H9 (cell line): ENCODE data around the gene ATG9B. TPM values are rescaled to one million over a fixed set of nuclear protein-coding genes. Genes with fewer than 3 reads are reported as not detected.

Experiments used
- DNase-seq: peaks from one replicate; pipeline ENCODE4 v3.0.0-alpha.2; 2017
- H2AFZ ChIP-seq: one replicate; pipeline ENCODE4 v1.6.1; 2013; ENCODE audit warnings: mild to moderate bottlenecking, low read length, control low read depth, moderate library complexity
- H2AK5ac ChIP-seq: 2 replicates; pipeline ENCODE4 v1.6.1; 2013; ENCODE audit warnings: low read length, control low read depth, mixed read lengths; ENCODE audit not compliant: insufficient read length
- H2BK120ac ChIP-seq: one replicate; pipeline ENCODE4 v1.6.1; 2013; ENCODE audit warnings: low read depth, mild to moderate bottlenecking, low read length, control low read depth, inconsistent platforms; ENCODE audit not compliant: poor library complexity, severe bottlenecking
- H2BK12ac ChIP-seq: 2 replicates; pipeline ENCODE4 v1.6.1; 2013; ENCODE audit warnings: low read length, control low read depth, mixed read lengths, low read depth; ENCODE audit not compliant: insufficient read length
- H2BK15ac ChIP-seq: 2 replicates; pipeline ENCODE4 v1.6.1; 2013; ENCODE audit warnings: low read depth, low read length, control low read depth
- H2BK20ac ChIP-seq: one replicate; pipeline ENCODE4 v1.6.1; 2013; ENCODE audit warnings: low read depth, mild to moderate bottlenecking, low read length, control low read depth, inconsistent platforms; ENCODE audit not compliant: poor library complexity, severe bottlenecking
- H2BK5ac ChIP-seq: 2 replicates; pipeline ENCODE4 v1.6.1; 2013; ENCODE audit warnings: low read length, control low read depth, mixed read lengths; ENCODE audit not compliant: insufficient read length
- H3K14ac ChIP-seq: 2 replicates; pipeline ENCODE4 v1.6.1; 2013; ENCODE audit warnings: low read length, control low read depth; ENCODE audit not compliant: insufficient read depth
- H3K18ac ChIP-seq: 2 replicates; pipeline ENCODE4 v1.6.1; 2013; ENCODE audit warnings: low read depth, mild to moderate bottlenecking, mixed read lengths, low read length, control low read depth; ENCODE audit not compliant: insufficient read length
- H3K23ac ChIP-seq: 2 replicates; pipeline ENCODE4 v1.6.1; 2013; ENCODE audit warnings: low read length, control low read depth, mixed read lengths, low read depth; ENCODE audit not compliant: insufficient read length
- H3K23me2 ChIP-seq: 2 replicates; pipeline ENCODE4 v1.6.1; 2013; ENCODE audit warnings: low read depth, mild to moderate bottlenecking, mixed read lengths, low read length, control low read depth; ENCODE audit not compliant: insufficient read length, poor library complexity, severe bottlenecking
- H3K27ac ChIP-seq: 2 replicates; pipeline ENCODE4 v1.5.1; 2013; ENCODE audit warnings: low read length, control low read depth, mixed read lengths, low read depth; ENCODE audit not compliant: insufficient read length
- H3K27me3 ChIP-seq: 2 replicates; pipeline ENCODE4 v1.6.1; 2013; ENCODE audit warnings: low read length, control low read depth, inconsistent platforms; ENCODE audit not compliant: insufficient read depth
- H3K4ac ChIP-seq: 2 replicates; pipeline ENCODE4 v1.6.1; 2013; ENCODE audit warnings: low read depth, mild to moderate bottlenecking, control low read depth, inconsistent platforms, low read length, moderate library complexity
- H3K4me1 ChIP-seq: 2 replicates; pipeline ENCODE4 v1.6.1; 2013; ENCODE audit warnings: low read length, control low read depth, inconsistent platforms; ENCODE audit not compliant: insufficient read depth
- H3K4me2 ChIP-seq: 2 replicates; pipeline ENCODE4 v1.6.1; 2013; ENCODE audit warnings: low read length, control low read depth, mixed read lengths; ENCODE audit not compliant: insufficient read length, insufficient read depth
- H3K56ac ChIP-seq: 2 replicates; pipeline ENCODE4 v1.6.1; 2013; ENCODE audit warnings: low read depth, mild to moderate bottlenecking, mixed read lengths, low read length, control low read depth; ENCODE audit not compliant: insufficient read length
- H3K79me1 ChIP-seq: 2 replicates; pipeline ENCODE4 v1.6.1; 2013; ENCODE audit warnings: low read depth, mild to moderate bottlenecking, moderate library complexity, low read length, control low read depth, inconsistent platforms; ENCODE audit not compliant: insufficient read depth, poor library complexity, severe bottlenecking
- H3K79me2 ChIP-seq: 2 replicates; pipeline ENCODE4 v1.6.1; 2013; ENCODE audit warnings: low read length, control low read depth, inconsistent platforms; ENCODE audit not compliant: insufficient read depth
- H3K9ac ChIP-seq: 2 replicates; pipeline ENCODE4 v1.6.1; 2013; ENCODE audit warnings: low read length, control low read depth, mixed read lengths; ENCODE audit not compliant: insufficient read length; ENCODE audit errors: extremely low read depth
- H3K9me3 ChIP-seq: one replicate; pipeline ENCODE4 v1.6.1; 2013; ENCODE audit warnings: low read depth, low read length, inconsistent platforms; ENCODE audit not compliant: control insufficient read depth
- H3T11ph ChIP-seq: one replicate; pipeline ENCODE4 v1.6.1; 2013; ENCODE audit warnings: mild to moderate bottlenecking, low read length, control low read depth, inconsistent platforms
- H4K20me1 ChIP-seq: one replicate; pipeline ENCODE4 v1.6.1; 2013; ENCODE audit not compliant: control insufficient read depth, insufficient read length, insufficient read depth
- H4K5ac ChIP-seq: 2 replicates; pipeline ENCODE4 v1.6.1; 2013; ENCODE audit warnings: low read depth, mild to moderate bottlenecking, mixed read lengths, low read length, control low read depth; ENCODE audit not compliant: insufficient read length
- H4K8ac ChIP-seq: replicated peaks from 2 replicates; pipeline ENCODE4 v1.6.1; 2013; ENCODE audit warnings: low read length, control low read depth, mixed read lengths, low read depth; ENCODE audit not compliant: insufficient read length
- H4K91ac ChIP-seq: 2 replicates; pipeline ENCODE4 v1.6.1; 2013; ENCODE audit warnings: low read depth, mild to moderate bottlenecking, moderate library complexity, mixed read lengths, low read length, control low read depth; ENCODE audit not compliant: insufficient read length
- H3K27ac Mint-ChIP-seq, 3 experiments: 2 replicates in 2 of 3; 3 replicates in 1 of 3; pipeline ENCODE4 v1.8.0; 2020 to 2021; ENCODE audit warnings: mixed read lengths in 3 of 3, mild to moderate bottlenecking in 1 of 3, moderate library complexity in 1 of 3
- H3K27me3 Mint-ChIP-seq: 2 replicates; pipeline ENCODE4 v1.8.0; 2021; ENCODE audit warnings: low read depth, mild to moderate bottlenecking, moderate library complexity, mixed read lengths
- H3K36me3 Mint-ChIP-seq, 3 experiments: 2 replicates in 2 of 3; 3 replicates in 1 of 3; pipeline ENCODE4 v1.8.0; 2020 to 2021; ENCODE audit warnings: low read depth in 3 of 3, mixed read lengths in 3 of 3; ENCODE audit not compliant: insufficient read depth in 1 of 3
- H3K4me1 Mint-ChIP-seq, 2 experiments: 2 replicates each; pipeline ENCODE4 v1.8.0; 2020; ENCODE audit warnings: mixed read lengths in 2 of 2
- H3K4me3 Mint-ChIP-seq, 2 experiments: 2 replicates in 1 of 2; 3 replicates in 1 of 2; pipeline ENCODE4 v1.8.0; 2020 to 2021; ENCODE audit warnings: mild to moderate bottlenecking in 2 of 2, mixed read lengths in 2 of 2, moderate library complexity in 1 of 2
- H3K9me3 Mint-ChIP-seq, 2 experiments: 2 replicates in 1 of 2; 3 replicates in 1 of 2; pipeline ENCODE4 v1.8.0; 2020; ENCODE audit warnings: mild to moderate bottlenecking in 2 of 2, mixed read lengths in 2 of 2, moderate library complexity in 1 of 2
- WGBS: extraction: QIAGEN DNeasy Blood & Tissue Kit; methylation state at CpG from one replicate; pipeline ENCODE4 v1.1.7; 2013; ENCODE audit warnings: missing lambda C conversion rate, low lambda C conversion rate, mixed read lengths; ENCODE audit not compliant: insufficient read length; ENCODE audit errors: extremely low coverage; 5-methylcytosine and 5-hydroxymethylcytosine counted together
- total RNA-seq: library from RNA; stranded (reverse); gene quantifications from 2 replicates; pipeline ENCODE4 v1.2.1, GENCODE V29; 2021
- TF ChIP-seq, protein P1 (sequence below): fragments of 200-600 bp; sonication (generic); conservative IDR thresholded peaks from 3 replicates; pipeline ENCODE4 v1.8.0; 2021; ENCODE audit warnings: antibody characterized with exemption, mild to moderate bottlenecking

ATG9B gene
- total RNA-seq, 1 experiment from 2014 or later = 1.5 TPM

DNA sequence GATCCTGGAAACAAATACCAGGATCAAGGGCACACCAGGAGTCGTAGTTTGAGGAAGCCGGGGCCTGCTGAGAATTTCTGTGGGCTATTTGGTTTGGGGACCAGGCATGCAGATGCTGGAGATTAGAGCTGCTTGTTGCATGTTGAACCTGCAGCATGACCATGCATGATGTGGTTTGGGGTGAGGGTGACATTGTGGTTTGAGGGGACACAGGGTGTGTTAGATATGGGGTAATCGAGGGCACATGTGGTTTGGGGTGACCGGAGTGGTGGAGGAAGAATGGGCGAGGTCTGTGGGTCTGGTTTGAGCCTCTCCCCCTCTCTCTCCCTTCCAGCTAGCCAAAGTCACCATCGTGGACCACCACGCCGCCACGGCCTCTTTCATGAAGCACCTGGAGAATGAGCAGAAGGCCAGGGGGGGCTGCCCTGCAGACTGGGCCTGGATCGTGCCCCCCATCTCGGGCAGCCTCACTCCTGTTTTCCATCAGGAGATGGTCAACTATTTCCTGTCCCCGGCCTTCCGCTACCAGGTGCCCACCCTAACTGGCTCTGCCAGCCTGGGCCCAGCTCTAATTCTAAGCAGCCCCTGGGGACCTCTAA is 23.3 kb downstream of the ATG9B start:
- Histone ChIP-seq H2BK15ac (no peak overlapping the region), H4K8ac (no peak overlapping the region), H3K79me2 (no peaks in the 10 kb centered on the region), H2AFZ (no peak overlapping the region), H2BK12ac (no peak overlapping the region), H2BK120ac (no peak overlapping the region), H2BK20ac (no peak overlapping the region), H3T11ph (no peak overlapping the region), H3K23me2 (peaks cover 4% of the 10 kb centered on the region), H3K18ac (no peak overlapping the region), H3K9ac (no peak overlapping the region), H3K4me1 (no peaks in the 10 kb centered on the region; the same call in 1 of the 2 replicates), H3K27me3 (no peaks in the 10 kb centered on the region), H3K14ac (no peak overlapping the region; the same call in 1 of the 2 replicates), H3K4ac (no peak overlapping the region), H3K4me2 (no peak overlapping the region), H3K9me3 (no peaks in the 10 kb centered on the region), H3K79me1 (no peaks in the 10 kb centered on the region), H4K91ac (no peak overlapping the region), H3K56ac (no peak overlapping the region), H2AK5ac (no peak overlapping the region), H4K5ac (no peak overlapping the region), H2BK5ac (no peak overlapping the region), H3K23ac (no peak overlapping the region), H4K20me1 (no peaks in the 10 kb centered on the region), H3K27ac (no peak overlapping the region)
- Mint-ChIP-seq H3K27ac (no peak overlapping the region; a peak in 1 of 7 replicates), H3K4me3 (no peak overlapping the region), H3K4me1 (peaks cover 0 to 7% of the 10 kb centered on the region in 2 experiments; a peak in 1 of 4 replicates), H3K36me3 (peaks cover 0 to 2% (median 0%) of the 10 kb centered on the region in 3 experiments; a peak in 1 of 7 replicates), H3K27me3 (peaks cover 1% of the 10 kb centered on the region), H3K9me3 (no peaks in the 10 kb centered on the region)
- TF ChIP-seq, protein P1, sequence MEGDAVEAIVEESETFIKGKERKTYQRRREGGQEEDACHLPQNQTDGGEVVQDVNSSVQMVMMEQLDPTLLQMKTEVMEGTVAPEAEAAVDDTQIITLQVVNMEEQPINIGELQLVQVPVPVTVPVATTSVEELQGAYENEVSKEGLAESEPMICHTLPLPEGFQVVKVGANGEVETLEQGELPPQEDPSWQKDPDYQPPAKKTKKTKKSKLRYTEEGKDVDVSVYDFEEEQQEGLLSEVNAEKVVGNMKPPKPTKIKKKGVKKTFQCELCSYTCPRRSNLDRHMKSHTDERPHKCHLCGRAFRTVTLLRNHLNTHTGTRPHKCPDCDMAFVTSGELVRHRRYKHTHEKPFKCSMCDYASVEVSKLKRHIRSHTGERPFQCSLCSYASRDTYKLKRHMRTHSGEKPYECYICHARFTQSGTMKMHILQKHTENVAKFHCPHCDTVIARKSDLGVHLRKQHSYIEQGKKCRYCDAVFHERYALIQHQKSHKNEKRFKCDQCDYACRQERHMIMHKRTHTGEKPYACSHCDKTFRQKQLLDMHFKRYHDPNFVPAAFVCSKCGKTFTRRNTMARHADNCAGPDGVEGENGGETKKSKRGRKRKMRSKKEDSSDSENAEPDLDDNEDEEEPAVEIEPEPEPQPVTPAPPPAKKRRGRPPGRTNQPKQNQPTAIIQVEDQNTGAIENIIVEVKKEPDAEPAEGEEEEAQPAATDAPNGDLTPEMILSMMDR = no peak
- no peak for DNase-seq
- WGBS = no CpG with 5 or more reads among the region's 13 CpGs
